ENCODE data around the gene TBC1D13.

TBC1D13 gene

GRCh38 chr9:128822407-128823042, 35.5 kb downstream of the TBC1D13 start:
- no peaks in the 10 kb centered on the region for H3K4me1 ChIP-seq (ENCODE audit: insufficient read depth, poor library complexity, severe bottlenecking)
- no peak overlapping the region for H3K4me3 ChIP-seq (ENCODE audit: severe bottlenecking)
- ATAC-seq (ENCODE audit: low read depth), result no peak
- no peak for TF ChIP-seq CTCF (IDR thresholded peaks at IDR 0.05; ENCODE audit: poor library complexity, severe bottlenecking)
- H3K27me3 ChIP-seq (ENCODE audit: insufficient read depth, poor library complexity, severe bottlenecking), result no peaks in the 10 kb centered on the region
- no peaks in the 10 kb centered on the region for H3K9me3 ChIP-seq (ENCODE audit: severe bottlenecking)
- H3K36me3 ChIP-seq (ENCODE audit: low read depth), result peaks cover 48% of the 10 kb centered on the region
- no peak overlapping the region for H3K27ac ChIP-seq (ENCODE audit: poor library complexity, severe bottlenecking)
- no peak for DNase-seq (ENCODE audit: low spot score)

- Histone ChIP-seq H3K27me3 (ENCODE audit: insufficient read depth, poor library complexity, severe bottlenecking) (no peaks in the 10 kb centered on the region), H3K36me3 (ENCODE audit: low read depth) (peaks cover 56% of the 10 kb centered on the region), H3K9me3 (ENCODE audit: severe bottlenecking) (no peaks in the 10 kb centered on the region), H3K27ac (ENCODE audit: poor library complexity, severe bottlenecking) (no peak overlapping the region), H3K4me1 (ENCODE audit: insufficient read depth, poor library complexity, severe bottlenecking) (no peaks in the 10 kb centered on the region), H3K4me3 (ENCODE audit: severe bottlenecking) (no peak overlapping the region)
- no peak for TF ChIP-seq CTCF (IDR thresholded peaks at IDR 0.05; ENCODE audit: poor library complexity, severe bottlenecking)
- DNase-seq (ENCODE audit: low spot score) (peak; percentile 61), ATAC-seq (ENCODE audit: low read depth) (no peak)
Observed at GRCh38 chr9:128823362-128823902, 36.4 kb downstream of the TBC1D13 start.

DNA sequence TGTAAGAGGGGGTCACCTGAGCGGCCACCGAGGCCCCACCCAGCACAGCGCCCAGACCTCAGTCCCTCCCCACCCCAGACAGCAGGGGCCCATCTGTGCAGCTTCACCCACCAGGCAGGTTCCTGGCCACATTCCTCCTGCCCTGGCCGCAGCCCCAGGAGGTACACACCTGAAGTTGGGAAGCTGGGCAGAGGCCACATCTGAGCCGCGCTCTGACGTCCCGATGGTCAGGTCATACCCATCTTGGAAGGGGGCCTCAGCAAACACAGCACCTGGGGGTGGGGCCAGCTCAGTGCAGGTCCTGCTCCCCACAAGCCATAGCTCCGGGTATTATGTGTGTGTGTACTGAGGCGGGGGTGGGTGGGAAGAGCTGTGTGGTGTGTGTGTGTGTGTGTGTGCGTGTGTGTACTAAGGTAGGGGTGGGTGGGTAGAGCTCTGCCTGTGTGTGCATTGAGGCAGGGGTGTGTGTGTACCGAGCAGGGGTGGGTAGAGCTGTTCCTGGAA, 36.9 kb downstream of the TBC1D13 start:
- Histone ChIP-seq H3K36me3 (ENCODE audit: low read depth) (peaks cover 56% of the 10 kb centered on the region), H3K27me3 (ENCODE audit: insufficient read depth, poor library complexity, severe bottlenecking) (no peaks in the 10 kb centered on the region), H3K9me3 (ENCODE audit: severe bottlenecking) (no peaks in the 10 kb centered on the region), H3K27ac (ENCODE audit: poor library complexity, severe bottlenecking) (no peak overlapping the region), H3K4me3 (ENCODE audit: severe bottlenecking) (no peak overlapping the region), H3K4me1 (ENCODE audit: insufficient read depth, poor library complexity, severe bottlenecking) (no peaks in the 10 kb centered on the region)
- DNase-seq (ENCODE audit: low spot score), result peak; percentile 64
- no peak for ATAC-seq (ENCODE audit: low read depth)
- no peak for TF ChIP-seq CTCF (IDR thresholded peaks at IDR 0.05; ENCODE audit: poor library complexity, severe bottlenecking)

DNA sequence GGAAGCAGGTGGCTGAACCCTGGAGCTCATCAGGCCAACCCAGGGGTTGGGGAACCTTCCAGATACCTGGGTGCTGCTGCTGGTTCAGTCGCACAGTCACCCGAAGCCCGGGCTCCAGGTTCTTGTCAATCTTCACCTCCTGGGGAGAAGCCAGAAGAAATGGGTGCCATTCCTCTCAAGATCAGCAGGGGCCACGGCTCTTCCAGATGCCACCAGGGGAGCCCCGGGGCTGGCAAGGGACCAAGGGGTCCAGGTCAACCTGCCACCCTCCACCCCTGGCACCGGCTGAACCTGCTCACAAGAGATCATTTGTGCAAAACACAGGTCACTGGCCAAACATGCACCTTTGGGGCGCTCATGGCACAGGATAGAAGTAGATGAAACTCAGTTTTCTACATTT, 37.9 kb downstream of the TBC1D13 start:
- no peak for DNase-seq (ENCODE audit: low spot score)
- H3K36me3 ChIP-seq (ENCODE audit: low read depth), result peaks cover 56% of the 10 kb centered on the region
- no peak for ATAC-seq (ENCODE audit: low read depth)
- H3K4me1 ChIP-seq (ENCODE audit: insufficient read depth, poor library complexity, severe bottlenecking), result no peaks in the 10 kb centered on the region
- no peak for TF ChIP-seq CTCF (IDR thresholded peaks at IDR 0.05; ENCODE audit: poor library complexity, severe bottlenecking)
- H3K4me3 ChIP-seq (ENCODE audit: severe bottlenecking), result no peak overlapping the region
- H3K27me3 ChIP-seq (ENCODE audit: insufficient read depth, poor library complexity, severe bottlenecking), result no peaks in the 10 kb centered on the region
- no peak overlapping the region for H3K27ac ChIP-seq (ENCODE audit: poor library complexity, severe bottlenecking)
- no peaks in the 10 kb centered on the region for H3K9me3 ChIP-seq (ENCODE audit: severe bottlenecking)

Data from RWPE2 (cell line).